NCI-H2029 (cell line): Measurements from ENCODE around the gene CMIP.
A peak's percentile ranks its signal among the peaks of the same experiment; 100 is the strongest.

ENCODE experiments used
- DNase-seq: peaks from one replicate; lab custom pipeline; 2025; lab: John Stamatoyannopoulos, UW

Gene CMIP

GRCh38 chr16:81495321-81496234 is 51.0 kb downstream of the CMIP start:
- no peak for DNase-seq

GRCh38 chr16:81496321-81496720 is 51.7 kb downstream of the CMIP start:
- DNase-seq: no peak

DNA sequence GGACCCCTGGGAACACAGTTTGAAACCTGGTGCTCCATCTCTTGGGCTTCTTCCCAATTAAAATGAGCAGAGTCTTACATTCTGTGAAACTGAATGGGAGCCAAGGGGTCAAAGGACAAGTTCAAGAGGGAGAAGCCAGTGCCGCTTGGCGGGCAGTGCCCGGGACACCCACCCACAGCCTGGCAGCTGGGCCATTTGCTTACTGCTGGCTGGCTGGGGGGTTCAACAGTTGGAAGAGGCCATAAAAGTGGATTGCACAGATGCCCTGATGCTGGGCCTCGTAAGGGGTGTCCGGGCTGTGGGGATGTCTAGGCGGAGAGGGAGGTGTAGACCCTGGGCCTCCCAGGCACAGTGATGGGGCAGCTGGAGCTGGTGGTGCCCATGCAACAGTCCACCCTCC is 52.1 kb downstream of the CMIP start:
- DNase-seq: no peak

DNA sequence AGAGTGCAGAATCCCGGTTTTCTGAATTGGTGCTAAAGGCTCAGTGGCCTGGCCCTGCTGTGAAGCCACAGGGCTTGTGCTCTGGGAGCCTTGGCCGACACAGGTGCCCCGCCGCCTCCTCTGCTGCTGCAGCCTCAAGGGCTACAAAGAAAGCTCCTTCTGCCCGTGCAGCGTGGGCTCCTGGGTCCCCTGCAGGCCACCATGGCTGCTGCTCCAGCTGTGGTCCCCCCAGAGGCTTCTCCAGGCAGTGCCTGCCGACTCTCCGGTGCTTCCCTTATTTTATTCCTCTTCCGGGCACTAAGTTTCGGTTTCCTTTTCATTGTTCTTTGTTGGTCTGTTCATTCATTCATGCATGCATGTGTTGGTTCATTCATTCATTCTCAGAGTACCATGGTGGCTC is 53.1 kb downstream of the CMIP start:
- no peak for DNase-seq

GRCh38 chr16:81498351-81498750 is 53.7 kb downstream of the CMIP start:
- no peak for DNase-seq

DNA sequence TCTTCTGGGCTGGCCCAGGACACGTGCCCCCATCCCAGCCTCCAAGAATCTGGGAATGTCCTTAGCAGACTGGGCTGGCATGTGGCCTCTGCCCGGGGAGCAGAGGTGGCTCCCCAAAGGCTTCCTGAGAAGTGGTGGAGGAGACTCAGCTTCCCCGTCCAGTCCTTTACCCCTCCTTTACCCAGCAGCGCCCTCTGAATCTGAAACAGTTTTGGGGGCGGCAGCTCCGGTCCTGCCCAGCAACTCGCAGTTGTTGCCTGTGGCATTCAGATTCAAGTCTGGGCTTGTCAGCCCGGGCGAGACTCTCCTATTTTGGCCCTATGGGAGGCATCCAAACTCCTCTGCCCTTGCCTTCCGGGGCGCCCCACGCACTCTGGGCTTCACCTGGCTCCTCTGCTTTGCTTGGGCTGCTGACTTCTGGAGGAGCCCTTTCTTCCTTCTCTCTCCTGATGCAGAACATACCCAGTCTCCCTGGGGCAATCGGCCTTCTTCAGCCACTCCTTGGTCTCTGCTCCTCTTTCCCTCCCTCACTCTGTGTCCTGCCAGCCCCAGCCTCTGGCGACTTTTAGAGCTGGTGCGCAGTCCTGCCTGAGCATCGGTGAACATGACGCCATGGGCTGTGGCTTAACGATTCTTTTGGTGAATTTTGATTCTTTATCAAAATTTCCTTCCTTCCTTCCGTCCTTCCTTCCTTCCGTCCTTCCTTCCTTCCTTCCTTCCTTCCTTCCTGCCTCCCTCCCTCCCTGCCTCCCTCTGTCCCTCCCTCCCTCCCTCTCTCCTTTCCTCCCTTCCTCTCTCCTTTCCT is 55.2 kb downstream of the CMIP start:
- DNase-seq: no peak

- no peak for DNase-seq
Observed at GRCh38 chr16:81500833-81501521, 56.4 kb downstream of the CMIP start.

- DNase-seq: no peak
Observed at GRCh38 chr16:81502396-81503070, 57.9 kb downstream of the CMIP start.

DNA sequence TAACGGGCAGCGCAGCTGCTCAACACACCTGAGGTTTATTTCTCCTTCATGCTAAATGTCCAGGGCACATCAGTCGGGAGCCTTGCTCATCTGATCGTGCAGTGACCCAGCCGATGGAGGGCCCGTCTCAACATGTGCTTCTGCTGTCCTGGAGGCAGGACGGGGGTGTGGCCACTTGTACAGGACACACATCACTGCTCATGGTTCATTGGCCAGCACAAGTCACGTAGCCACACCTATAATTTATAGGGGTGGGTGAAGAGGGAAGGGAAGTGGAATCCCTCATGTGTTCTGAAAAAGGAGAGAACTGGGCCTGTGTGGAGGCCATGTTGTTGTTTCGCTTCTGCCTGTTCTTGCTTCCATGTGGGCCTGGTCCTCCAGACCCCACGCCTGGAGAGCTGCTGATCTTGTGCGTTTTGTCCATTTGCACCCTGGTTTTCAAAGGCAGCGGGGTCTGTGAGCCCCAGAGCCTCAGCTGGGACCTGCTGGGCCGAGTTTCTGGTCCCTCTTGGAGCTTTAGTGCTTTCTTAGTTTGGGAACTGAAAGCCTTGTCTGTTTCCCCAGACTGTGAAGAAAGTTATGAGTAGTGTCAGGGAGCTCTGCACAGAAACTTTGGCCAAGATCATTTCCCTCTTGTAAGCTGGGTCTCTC is 60.5 kb downstream of the CMIP start:
- DNase-seq: no peak

DNA sequence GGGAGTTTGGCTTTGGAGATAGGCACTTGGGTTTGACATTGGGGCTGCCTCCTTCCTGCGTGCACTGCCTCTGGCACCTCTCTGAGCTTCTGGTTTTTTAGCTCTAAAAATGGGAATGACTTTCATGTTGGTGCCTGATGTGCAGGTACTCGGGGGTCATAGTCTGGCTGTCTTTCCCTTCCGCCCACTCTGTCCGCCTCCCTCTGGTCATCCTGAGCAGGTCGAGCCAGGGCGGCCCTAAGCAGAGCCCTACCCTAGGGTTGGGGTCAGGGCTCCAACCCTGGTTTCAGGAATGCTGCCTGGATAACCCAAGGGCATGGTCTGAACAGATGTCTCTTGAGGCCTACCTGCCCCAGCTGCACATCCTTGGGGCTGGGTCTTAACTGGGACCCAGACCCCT is 64.8 kb downstream of the CMIP start:
- DNase-seq: no peak

- DNase-seq: no peak
Observed at GRCh38 chr16:81510016-81510415, 65.4 kb downstream of the CMIP start.

- DNase-seq: no peak
Observed at GRCh38 chr16:81511371-81511770, 66.8 kb downstream of the CMIP start.

DNA sequence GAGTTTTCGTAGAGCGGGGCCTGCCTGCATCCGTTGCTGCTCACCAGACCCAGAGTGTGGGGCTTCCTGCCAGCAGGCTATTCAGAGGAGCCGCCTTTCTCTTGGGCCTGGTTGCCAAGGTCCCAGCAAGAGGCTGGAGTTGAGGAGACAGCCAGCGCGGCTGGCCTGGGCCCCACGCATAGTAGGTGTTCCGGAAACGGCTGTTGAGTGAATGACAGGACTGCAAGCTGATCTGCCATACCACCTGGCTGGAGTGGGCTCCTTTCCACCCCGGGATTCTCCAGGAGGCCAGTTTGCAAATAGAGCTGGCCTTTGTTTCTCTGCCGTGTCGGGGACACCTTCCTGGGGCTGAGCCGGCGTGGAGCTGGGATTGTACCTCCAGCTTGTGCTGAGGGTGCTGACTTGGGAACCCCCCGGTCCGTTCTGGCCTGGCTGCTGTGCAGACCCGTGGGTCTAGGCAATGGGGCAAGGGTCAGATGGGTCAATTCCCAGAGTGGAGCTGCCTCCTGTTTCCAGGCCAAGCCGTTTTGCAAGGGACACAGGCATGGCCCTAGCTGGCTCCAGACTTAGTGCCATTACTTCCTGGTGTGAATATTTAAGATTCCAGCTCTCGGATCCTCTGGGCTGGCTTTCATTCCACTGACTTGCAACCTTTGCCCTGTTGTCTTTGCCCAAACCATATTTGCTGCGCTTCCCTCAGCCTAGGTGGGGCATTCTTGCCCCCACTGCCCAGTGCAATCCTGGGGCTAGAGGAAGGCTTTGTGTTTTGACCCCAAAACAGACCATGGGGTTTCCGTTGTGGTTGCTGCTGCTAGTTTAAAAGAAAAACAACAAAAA is 68.8 kb downstream of the CMIP start:
- DNase-seq: no peak

- DNase-seq: no peak
Observed at GRCh38 chr16:81514041-81514559, 69.5 kb downstream of the CMIP start.

- no peak for DNase-seq
Observed at GRCh38 chr16:81514568-81515258, 70.1 kb downstream of the CMIP start.

DNA sequence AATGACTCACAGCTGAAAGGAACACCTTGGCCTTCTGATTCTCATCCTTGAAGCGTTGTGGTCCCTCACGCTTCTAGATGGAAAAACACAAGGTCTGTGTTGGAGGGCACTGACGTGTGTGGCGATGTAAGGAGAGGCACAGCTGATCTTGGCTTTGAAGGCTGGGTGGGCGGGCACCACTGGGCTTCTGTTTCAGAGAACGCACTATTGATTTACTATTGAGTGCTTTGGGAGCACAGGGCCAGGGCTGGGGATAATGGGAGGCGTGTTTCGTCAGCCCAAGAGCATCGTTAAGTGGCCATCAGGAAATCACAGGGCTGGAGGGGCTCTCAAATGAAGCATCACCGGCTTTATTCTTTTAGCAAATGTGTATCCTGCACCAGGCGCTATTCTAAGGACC is 70.7 kb downstream of the CMIP start:
- peak; percentile 24 for DNase-seq

DNA sequence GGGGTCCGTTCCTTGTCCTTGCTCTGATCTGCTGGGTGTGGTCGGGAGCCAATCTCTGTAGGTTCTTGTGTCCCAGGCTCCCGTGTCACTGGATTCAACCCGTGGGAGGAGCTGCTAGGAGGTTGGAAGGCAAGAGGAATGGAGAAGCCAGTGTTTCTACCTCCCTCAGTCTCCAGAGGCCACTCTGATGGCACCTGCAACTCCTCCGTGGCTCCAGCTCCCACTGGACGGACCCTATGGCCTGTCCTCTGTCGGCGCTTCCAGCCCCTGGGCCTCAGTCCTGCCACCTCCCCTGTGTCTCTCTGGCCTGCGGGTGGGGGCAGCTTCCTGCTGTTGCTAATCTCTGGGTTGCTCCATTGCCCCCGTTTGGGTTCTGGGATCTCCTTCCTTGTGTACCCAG is 71.1 kb downstream of the CMIP start:
- no peak for DNase-seq

DNA sequence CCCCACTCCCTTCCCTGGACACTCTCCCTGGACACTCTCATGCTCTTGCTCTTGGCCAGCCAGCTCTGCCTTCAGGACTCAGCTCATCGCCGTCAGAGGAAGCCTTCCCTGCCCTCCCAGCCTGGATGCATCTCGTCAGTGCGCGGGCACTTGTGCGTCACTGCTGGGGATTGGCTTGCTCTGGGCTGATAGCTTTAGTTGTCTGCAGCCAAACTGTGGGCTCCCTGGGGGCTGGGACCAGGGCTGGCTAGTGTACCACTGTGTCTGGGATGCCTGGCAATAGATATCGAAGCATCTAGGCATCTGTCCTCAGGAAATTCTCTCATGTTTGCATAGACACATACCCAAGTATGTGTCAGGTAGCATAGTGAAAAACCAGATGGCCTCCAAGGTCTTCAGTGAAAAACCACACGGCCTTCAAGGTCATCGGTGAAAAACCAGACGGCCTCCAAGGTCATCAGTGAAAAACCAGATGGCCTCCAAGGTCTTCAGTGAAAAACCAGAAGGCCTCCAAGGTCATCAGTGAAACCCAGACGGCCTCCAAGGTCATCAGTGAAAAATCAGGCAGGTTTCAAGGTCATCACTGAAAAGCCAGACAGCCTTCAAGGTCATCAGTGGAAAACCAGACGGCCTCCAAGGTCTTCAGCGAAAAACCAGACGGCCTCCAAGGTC is 72.0 kb downstream of the CMIP start:
- DNase-seq: no peak

GRCh38 chr16:81517150-81517499 is 72.5 kb downstream of the CMIP start:
- no peak for DNase-seq
